Measurements from ENCODE around the gene PMM2.
"Not testable (repeated sequence)": the region's sequence is repeated elsewhere in the genome, so short reads cannot be mapped to it uniquely, and the experiment has no call there.

PMM2 gene

DNA sequence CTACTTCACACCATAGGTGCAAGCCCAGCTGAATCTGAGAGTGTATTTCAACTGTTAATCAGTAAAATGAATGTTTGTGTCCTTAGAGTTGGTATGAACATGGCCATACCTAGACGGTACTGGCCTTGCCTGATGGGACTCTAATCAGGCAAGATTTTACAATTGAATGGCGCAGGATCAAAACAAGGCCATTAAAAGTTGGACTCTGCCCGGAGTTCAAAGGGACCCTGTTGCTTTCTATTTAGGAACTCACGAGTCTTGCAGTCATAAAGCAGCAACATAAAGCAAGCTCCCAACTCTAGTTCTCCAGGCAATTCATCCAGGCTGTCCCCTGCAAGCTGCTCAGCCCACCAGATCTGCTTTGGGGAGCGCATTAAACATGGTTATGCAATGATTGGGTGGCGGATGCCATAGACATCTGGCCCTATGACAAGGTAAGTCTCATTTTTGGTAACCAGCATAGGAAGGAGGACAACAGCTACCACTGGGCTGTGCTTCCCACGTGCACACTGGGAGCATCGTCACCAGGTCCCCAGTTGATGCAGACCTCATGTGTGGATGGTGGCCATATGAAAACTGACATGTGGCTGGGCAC is 9.0 kb upstream of the PMM2 start:
- Mint-ChIP-seq H3K27me3 (no peaks in the 10 kb centered on the region), H3K36me3 (ENCODE audit: insufficient read depth) (peaks cover 2% of the 10 kb centered on the region), H3K9me3 (no peaks in the 10 kb centered on the region), H3K27ac (ENCODE audit: low read depth) (no peak overlapping the region), H3K4me3 (no peak overlapping the region), H3K4me1 (no peaks in the 10 kb centered on the region)
- ATAC-seq (replicated peaks; ENCODE audit: extremely low read depth, poor library complexity, severe bottlenecking): no peak
- DNase-seq (ENCODE audit: low spot score in 2 of 2): no peak

GRCh38 chr16:8795091-8795490 is 2.5 kb upstream of the PMM2 start:
- H3K27me3 Mint-ChIP-seq: no peaks in the 10 kb centered on the region
- no peak overlapping the region for H3K27ac Mint-ChIP-seq (ENCODE audit: low read depth)
- no peak for DNase-seq (ENCODE audit: low spot score in 2 of 2)
- H3K4me1 Mint-ChIP-seq: peaks cover 36% of the 10 kb centered on the region
- H3K9me3 Mint-ChIP-seq: no peaks in the 10 kb centered on the region
- peaks cover 13% of the 10 kb centered on the region for H3K36me3 Mint-ChIP-seq (ENCODE audit: insufficient read depth)
- ATAC-seq (replicated peaks; ENCODE audit: extremely low read depth, poor library complexity, severe bottlenecking): no peak
- no peak overlapping the region for H3K4me3 Mint-ChIP-seq

GRCh38 chr16:8795818-8796217 is 1.8 kb upstream of the PMM2 start:
- Mint-ChIP-seq H3K9me3 (no peaks in the 10 kb centered on the region), H3K27ac (ENCODE audit: low read depth) (no peak overlapping the region), H3K4me3 (no peak overlapping the region), H3K27me3 (no peaks in the 10 kb centered on the region), H3K4me1 (peaks cover 36% of the 10 kb centered on the region), H3K36me3 (ENCODE audit: insufficient read depth) (peaks cover 13% of the 10 kb centered on the region)
- DNase-seq (ENCODE audit: low spot score in 2 of 2): no peak
- no peak for ATAC-seq (replicated peaks; ENCODE audit: extremely low read depth, poor library complexity, severe bottlenecking)

DNA sequence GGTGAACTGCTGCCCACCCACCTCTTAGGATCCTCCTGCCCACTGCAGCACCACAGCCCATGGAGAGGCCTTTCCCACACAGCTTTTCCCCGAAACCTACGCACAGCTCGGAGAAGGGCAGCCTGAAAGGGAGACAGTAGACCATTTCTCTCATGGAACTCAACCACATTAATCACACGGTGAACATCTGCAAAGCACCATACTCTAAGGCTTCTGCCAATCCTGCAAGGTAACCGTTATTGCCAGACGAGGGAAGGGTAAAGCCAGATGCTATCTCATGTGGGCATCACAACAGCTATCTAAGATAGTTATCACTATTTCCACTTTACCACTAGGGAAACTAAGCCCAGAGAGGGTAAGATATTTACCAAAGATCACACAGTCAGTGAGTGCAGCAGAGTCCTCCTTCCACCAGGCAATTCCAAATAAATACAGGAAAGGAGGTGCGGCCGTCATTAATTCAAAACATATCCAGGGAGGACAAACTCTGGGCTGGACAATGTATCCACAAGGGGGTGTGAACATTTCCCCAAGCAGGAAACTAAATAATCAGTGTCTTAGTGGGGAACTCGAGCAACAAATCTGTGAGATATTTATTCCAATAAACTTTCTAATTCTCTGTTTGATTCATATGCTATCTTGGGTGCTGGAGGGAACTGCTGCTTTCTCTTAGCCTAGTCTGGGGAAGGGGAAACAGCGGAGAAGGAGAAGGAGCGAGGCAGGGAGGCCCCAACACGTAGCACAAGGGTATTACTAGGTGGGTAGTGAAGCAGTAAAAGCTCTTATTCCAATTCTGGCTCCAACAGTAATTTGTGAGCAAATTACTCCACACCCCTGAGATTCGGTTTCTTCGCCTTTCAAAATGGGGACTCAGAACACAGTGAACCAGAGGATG is 923 bp upstream of the PMM2 start:
- Mint-ChIP-seq H3K4me1 (peaks cover 36% of the 10 kb centered on the region), H3K4me3 (peak overlapping the region; percentile 89), H3K9me3 (no peaks in the 10 kb centered on the region), H3K27me3 (no peaks in the 10 kb centered on the region), H3K27ac (ENCODE audit: low read depth) (peak overlapping the region; percentile 80), H3K36me3 (ENCODE audit: insufficient read depth) (peaks cover 15% of the 10 kb centered on the region)
- DNase-seq (ENCODE audit: low spot score in 2 of 2) (no peak), ATAC-seq (replicated peaks; ENCODE audit: extremely low read depth, poor library complexity, severe bottlenecking) (no peak)

GRCh38 chr16:8798174-8798527 is 512 bp downstream of the PMM2 start:
- Mint-ChIP-seq H3K4me3 (peak overlapping the region; percentile 89), H3K27me3 (no peaks in the 10 kb centered on the region), H3K27ac (ENCODE audit: low read depth) (peak overlapping the region; percentile 80), H3K36me3 (ENCODE audit: insufficient read depth) (peaks cover 23% of the 10 kb centered on the region), H3K4me1 (peaks cover 40% of the 10 kb centered on the region), H3K9me3 (no peaks in the 10 kb centered on the region)
- ATAC-seq (replicated peaks; ENCODE audit: extremely low read depth, poor library complexity, severe bottlenecking) (peak; percentile 4), DNase-seq (ENCODE audit: low spot score in 2 of 2) (no peak)

GRCh38 chr16:8798535-8799157 is 1.0 kb downstream of the PMM2 start:
- peaks cover 40% of the 10 kb centered on the region for H3K4me1 Mint-ChIP-seq
- H3K27ac Mint-ChIP-seq (ENCODE audit: low read depth): peak overlapping the region; percentile 80
- H3K27me3 Mint-ChIP-seq: no peaks in the 10 kb centered on the region
- DNase-seq (ENCODE audit: low spot score in 2 of 2) (no peak), ATAC-seq (replicated peaks; ENCODE audit: extremely low read depth, poor library complexity, severe bottlenecking) (no peak)
- peak overlapping the region; percentile 89 for H3K4me3 Mint-ChIP-seq
- peaks cover 28% of the 10 kb centered on the region for H3K36me3 Mint-ChIP-seq (ENCODE audit: insufficient read depth)
- no peaks in the 10 kb centered on the region for H3K9me3 Mint-ChIP-seq

DNA sequence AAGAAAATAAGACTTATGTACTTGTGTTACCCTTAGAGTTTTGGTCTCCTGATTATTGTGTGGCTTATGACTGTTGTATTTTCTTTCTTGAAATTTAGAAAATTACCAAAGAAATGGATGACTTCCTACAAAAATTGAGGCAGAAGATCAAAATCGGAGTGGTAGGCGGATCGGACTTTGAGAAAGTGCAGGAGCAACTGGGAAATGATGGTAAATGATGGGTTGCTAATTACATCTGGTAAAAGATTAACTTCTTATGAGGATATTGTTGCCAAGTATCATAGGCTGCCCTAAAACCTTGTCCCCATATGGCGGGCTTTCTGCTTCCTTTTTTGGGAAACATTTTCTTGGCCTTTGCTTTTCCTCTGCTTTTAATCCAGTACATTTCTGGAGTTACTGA is 4.1 kb downstream of the PMM2 start:
- H3K4me1 Mint-ChIP-seq: peaks cover 32% of the 10 kb centered on the region
- DNase-seq (ENCODE audit: low spot score in 2 of 2): no peak
- no peak overlapping the region for H3K27ac Mint-ChIP-seq (ENCODE audit: low read depth)
- no peak for ATAC-seq (replicated peaks; ENCODE audit: extremely low read depth, poor library complexity, severe bottlenecking)
- peaks cover 50% of the 10 kb centered on the region for H3K36me3 Mint-ChIP-seq (ENCODE audit: insufficient read depth)
- H3K27me3 Mint-ChIP-seq: no peaks in the 10 kb centered on the region
- no peak overlapping the region for H3K4me3 Mint-ChIP-seq
- no peaks in the 10 kb centered on the region for H3K9me3 Mint-ChIP-seq

DNA sequence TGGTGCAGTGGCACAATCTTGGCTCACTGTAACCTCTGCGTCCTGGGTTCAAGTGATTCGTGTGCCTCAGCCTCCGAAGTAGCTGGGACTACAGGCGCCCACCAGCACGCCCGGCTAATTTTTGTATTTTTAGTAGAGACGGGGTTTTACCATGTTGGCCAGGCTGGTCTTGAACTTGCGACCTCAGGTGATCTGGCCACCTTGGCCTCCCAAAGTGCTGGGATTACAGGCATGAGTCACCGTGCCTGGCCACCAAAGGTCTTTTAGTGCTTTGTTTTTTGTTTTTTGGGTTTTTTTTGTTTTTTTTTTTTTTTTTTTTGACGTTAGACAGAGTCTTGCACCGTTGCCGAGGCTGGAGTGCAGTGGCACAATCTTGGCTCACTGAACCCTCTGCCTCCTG is 6.1 kb downstream of the PMM2 start:
- Mint-ChIP-seq H3K36me3 (ENCODE audit: insufficient read depth) (peaks cover 58% of the 10 kb centered on the region), H3K4me1 (peaks cover 12% of the 10 kb centered on the region)
- DNase-seq (ENCODE audit: low spot score in 2 of 2); H3K27ac Mint-ChIP-seq (ENCODE audit: low read depth); ATAC-seq (replicated peaks; ENCODE audit: extremely low read depth, poor library complexity, severe bottlenecking); H3K27me3 Mint-ChIP-seq; H3K9me3 Mint-ChIP-seq; H3K4me3 Mint-ChIP-seq: not testable (repeated sequence)

GRCh38 chr16:8804313-8804712 is 6.7 kb downstream of the PMM2 start:
- H3K4me3 Mint-ChIP-seq: no peak overlapping the region
- ATAC-seq (replicated peaks; ENCODE audit: extremely low read depth, poor library complexity, severe bottlenecking) (no peak), DNase-seq (ENCODE audit: low spot score in 2 of 2) (no peak)
- peaks cover 60% of the 10 kb centered on the region for H3K36me3 Mint-ChIP-seq (ENCODE audit: insufficient read depth)
- no peaks in the 10 kb centered on the region for H3K27me3 Mint-ChIP-seq
- H3K27ac Mint-ChIP-seq (ENCODE audit: low read depth): no peak overlapping the region
- H3K4me1 Mint-ChIP-seq: peaks cover 6% of the 10 kb centered on the region
- H3K9me3 Mint-ChIP-seq: no peaks in the 10 kb centered on the region

DNA sequence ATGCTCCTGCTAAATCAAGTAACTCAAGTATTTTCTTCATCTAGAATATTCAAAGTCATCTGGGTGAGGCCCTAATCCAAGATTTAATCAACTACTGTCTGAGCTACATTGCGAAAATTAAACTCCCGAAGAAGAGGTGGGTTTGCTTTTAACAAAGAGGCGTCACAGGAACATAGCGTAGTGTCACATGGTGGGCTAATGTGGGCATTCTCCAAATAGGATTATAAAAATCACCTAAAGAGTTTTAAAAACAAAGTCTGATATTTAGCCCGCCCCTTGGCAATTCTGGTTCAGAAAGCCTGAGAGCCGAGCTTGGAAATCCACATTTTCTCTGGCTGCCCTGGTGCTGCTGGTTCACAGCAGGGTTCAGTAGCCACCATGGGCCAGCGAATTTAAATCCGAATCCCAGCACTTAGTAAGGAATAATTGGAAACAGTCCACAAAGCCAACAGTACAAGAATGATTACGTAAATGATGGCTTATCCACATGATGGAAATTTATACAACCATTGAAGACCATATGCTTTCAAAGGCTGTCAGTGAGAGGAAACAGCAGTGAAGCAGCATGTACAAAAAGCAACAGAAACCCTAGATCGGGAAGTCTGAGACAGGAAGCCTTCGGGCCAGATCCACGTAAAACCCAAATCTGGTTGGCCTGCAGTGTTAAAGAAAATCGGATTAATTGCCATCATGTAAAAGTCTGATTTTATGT is 8.8 kb downstream of the PMM2 start:
- Mint-ChIP-seq H3K36me3 (ENCODE audit: insufficient read depth) (peaks cover 77% of the 10 kb centered on the region), H3K4me3 (no peak overlapping the region), H3K27me3 (no peaks in the 10 kb centered on the region), H3K27ac (ENCODE audit: low read depth) (no peak overlapping the region), H3K4me1 (peaks cover 4% of the 10 kb centered on the region), H3K9me3 (no peaks in the 10 kb centered on the region)
- DNase-seq (ENCODE audit: low spot score in 2 of 2) (no peak), ATAC-seq (replicated peaks; ENCODE audit: extremely low read depth, poor library complexity, severe bottlenecking) (no peak)

DNA sequence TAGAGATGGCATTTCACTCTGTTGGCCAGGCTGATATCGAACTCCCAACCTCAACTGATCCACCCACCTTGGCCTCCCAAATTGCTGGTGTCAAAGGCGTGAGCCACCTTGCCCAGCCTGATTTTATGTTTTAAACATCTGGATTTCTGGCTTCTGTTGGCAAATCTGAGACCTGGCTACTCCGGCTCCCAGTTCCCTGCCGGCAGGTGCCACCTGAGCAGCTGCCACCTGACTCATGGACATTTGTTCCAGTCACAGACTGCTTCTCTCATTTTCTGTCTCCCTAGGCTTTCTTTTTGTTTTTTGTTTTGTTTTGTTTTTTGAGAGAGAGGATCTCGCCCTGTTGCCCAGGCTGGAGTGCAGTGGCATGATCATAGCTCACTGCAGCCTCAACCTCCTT is 9.6 kb downstream of the PMM2 start:
- Mint-ChIP-seq H3K36me3 (ENCODE audit: insufficient read depth) (peaks cover 79% of the 10 kb centered on the region), H3K27ac (ENCODE audit: low read depth) (peak overlapping the region; percentile 61), H3K4me3 (no peak overlapping the region), H3K4me1 (peaks cover 1% of the 10 kb centered on the region), H3K9me3 (no peaks in the 10 kb centered on the region), H3K27me3 (no peaks in the 10 kb centered on the region)
- DNase-seq (ENCODE audit: low spot score in 2 of 2): no peak
- ATAC-seq (replicated peaks; ENCODE audit: extremely low read depth, poor library complexity, severe bottlenecking): no peak

- ATAC-seq (replicated peaks; ENCODE audit: extremely low read depth, poor library complexity, severe bottlenecking): no peak
- no peaks in the 10 kb centered on the region for H3K27me3 Mint-ChIP-seq
- DNase-seq (ENCODE audit: low spot score in 2 of 2): no peak
- H3K36me3 Mint-ChIP-seq (ENCODE audit: insufficient read depth): peaks cover 77% of the 10 kb centered on the region
- no peaks in the 10 kb centered on the region for H3K4me1 Mint-ChIP-seq
- H3K27ac Mint-ChIP-seq (ENCODE audit: low read depth): no peak overlapping the region
- H3K4me3 Mint-ChIP-seq: no peak overlapping the region
- H3K9me3 Mint-ChIP-seq: no peaks in the 10 kb centered on the region
Measured at GRCh38 chr16:8808009-8808408, 10.4 kb downstream of the PMM2 start.
